NCI-H524 treated with DMSO at 0.1 percent for 48 hours (cell line): ENCODE data around the gene TXNRD2.

ENCODE experiments used
- DNase-seq: peaks from one replicate; lab custom pipeline; 2025; lab: John Stamatoyannopoulos, UW

TXNRD2 gene

GRCh38 chr22:19966908-19967750 is 25.5 kb upstream of the TXNRD2 start:
- no peak for DNase-seq

DNA sequence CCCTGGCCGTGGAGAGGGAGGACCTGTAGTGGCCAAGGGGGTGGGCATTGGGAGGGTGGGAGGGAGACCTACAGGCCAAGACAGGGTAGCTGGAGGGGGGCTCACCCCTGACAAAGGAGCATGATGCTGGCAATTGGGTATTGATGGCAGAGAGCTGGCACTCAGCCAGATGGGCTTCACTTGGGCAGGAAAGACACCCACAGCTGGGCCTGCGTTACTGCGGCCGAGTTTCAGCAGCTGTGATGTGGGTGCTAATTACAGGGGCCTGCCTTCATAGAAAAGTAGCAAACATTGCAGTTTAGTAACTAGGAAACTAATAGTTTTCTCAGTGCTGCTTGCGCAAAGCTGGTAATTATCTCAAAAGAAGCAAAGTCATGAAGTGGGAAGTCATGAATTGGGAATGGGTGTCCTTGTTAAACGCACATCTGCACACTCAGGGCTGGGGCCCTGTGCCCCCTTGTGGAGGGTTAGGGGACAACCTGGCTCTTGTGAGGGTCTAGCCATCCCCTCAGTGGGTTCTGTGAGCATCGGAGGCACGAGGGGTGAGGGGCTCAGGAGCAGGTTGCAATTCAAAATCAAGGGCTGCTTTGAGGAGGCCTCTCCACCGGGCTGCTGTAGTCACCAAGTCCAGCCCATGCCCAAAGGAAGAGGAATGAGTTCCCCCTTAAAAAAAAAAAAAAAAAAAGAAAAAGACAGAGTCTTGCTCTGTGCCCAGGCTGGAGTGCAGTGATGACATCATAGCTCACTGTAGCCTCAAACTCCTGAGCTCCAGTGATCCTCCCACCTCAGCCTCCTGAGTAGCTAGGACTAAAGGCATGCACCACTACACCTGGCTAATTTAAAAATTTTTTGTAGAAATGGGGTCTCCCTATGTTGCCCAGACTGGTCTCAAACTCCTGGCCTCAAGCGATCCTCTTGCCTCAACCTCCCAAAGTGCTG is 24.4 kb upstream of the TXNRD2 start:
- no peak for DNase-seq

DNA sequence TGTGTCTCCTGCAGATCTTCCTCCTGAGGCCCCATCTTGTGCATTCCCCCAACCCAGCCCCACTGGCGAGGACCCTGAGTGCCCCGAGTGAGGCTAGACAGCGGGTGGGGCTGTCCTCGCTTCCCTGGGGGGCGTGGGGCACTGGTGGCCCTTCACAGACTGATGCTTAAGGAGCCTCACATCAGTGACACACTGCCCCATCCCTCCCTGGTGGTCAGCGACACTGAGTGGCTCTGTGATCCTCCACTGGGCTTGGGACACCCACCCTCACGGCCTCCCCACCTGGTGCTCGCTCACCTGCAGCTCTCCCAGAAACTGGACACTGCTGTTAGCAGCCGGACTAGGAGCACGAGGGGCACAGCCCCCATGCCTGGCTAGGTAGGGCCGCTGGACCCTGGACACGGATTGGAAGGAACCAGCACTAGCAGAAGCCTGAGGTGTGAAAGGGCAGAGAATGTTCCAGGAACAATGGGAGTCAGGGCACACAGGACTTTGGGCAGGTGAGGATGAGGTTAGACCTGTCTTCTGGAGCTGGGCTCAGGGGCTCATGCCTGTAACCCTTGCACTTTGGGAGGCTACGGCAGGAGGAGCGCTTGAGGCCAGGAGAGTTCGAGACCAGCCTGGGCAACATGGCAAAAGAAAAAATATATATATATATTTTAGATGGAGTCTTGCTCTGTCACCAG is 23.2 kb upstream of the TXNRD2 start:
- no peak for DNase-seq

DNA sequence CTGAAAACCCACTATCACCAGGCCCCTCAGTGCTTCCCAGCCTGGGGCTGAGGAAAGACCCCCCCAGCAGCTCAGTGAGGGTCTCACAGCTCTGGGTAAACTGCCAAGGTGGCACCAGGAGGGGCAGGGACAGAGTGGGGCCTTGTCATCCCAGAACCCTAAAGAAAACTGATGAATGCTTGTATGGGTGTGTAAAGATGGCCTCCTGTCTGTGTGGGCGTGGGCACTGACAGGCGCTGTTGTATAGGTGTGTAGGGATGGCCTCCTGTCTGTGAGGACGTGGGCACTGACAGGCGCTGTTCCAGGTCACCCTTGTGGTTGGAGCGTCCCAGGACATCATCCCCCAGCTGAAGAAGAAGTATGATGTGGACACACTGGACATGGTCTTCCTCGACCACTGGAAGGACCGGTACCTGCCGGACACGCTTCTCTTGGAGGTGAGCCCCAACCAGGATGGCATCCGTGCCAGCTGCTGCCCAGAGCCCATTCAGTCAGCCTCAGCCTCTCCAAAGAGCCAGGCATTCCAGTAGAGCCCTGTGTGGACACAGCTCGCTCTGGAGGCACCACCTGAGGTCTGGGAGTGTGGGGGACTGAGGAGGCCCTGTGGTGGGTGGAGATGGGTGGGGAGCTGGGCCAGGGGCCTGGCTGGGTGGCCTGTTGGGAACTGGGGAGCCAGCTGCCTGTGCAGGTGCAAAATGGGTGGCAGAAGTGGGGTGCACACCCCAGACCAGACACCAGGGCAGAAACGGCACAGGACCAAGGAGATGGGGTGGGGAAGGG is 22.4 kb upstream of the TXNRD2 start:
- no peak for DNase-seq

- no peak for DNase-seq
Observed at GRCh38 chr22:19962909-19963806, 21.5 kb upstream of the TXNRD2 start.

DNA sequence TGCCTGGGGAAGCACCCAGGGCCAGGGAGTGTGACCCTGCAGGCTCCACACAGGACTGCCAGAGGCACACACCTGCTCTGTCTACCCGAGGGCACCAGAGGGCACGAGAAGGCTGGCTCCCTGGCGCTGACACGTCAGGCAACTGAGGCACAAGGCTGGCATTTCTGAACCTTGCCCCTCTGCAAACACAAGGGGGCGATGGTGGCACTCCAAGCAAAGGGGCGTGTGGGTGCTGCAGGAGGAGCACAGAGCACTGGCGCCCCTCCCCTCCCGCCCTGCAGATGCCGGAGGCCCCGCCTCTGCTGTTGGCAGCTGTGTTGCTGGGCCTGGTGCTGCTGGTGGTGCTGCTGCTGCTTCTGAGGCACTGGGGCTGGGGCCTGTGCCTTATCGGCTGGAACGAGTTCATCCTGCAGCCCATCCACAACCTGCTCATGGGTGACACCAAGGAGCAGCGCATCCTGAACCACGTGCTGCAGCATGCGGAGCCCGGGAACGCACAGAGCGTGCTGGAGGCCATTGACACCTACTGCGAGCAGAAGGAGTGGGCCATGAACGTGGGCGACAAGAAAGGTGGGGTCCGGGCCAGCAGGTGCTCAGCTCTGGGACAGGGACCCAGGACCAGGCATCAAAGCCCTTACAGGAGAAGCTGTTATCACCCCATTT is 20.8 kb upstream of the TXNRD2 start:
- no peak for DNase-seq

DNA sequence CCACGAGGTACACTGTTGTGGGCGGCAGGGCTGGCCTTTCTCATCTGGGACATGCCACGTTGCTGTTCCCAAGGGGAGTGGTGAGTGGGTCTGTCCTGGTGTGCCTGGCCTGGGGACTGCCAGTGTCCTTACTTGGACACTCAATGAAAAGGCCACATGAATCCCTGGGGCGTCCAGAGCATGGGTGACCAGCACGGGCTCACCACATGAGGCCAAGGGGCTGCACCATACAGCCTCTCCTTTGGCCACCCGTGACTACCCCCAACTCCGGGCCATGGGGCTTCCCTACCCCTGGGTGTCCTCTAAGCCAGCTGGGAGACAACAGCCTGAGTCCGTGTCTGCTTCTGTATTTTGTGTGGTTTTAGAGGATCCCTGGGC is 20.2 kb upstream of the TXNRD2 start:
- no peak for DNase-seq

GRCh38 chr22:19961201-19961580 is 19.6 kb upstream of the TXNRD2 start:
- no peak for DNase-seq

DNA sequence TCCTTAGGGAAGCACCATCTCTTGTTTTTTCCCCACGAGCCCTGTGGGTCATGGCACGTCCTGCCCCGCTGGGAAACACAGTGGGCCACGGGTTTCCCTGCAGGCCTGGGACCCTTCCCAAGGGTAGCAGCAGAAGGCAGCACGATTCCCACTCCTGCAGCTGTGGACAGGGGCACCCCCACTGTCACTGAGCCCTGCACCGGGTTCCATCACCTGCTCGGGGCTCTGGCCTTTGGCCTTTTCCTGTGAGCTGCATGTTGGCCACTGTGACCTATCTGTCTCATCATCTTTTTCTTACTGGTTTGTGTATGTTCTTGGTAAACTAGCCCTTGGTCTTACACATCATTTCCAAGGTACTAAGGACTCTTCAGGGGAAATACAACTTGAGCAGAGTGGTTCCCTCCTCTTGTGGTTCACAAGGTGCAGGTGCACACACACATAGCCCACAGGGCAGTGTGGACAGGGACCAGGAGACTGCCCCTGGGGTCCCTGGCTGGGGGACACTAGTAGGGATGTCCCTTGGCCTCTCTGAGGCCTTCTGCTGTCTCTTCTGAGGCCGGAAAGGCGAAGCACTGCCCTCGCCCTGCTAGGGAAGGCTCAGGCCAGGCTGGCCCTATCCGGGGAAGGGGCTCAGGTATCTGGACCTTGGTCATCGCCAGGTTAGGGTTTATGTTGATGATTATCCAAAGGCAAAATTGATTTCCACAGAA is 19.0 kb upstream of the TXNRD2 start:
- DNase-seq = no peak

DNA sequence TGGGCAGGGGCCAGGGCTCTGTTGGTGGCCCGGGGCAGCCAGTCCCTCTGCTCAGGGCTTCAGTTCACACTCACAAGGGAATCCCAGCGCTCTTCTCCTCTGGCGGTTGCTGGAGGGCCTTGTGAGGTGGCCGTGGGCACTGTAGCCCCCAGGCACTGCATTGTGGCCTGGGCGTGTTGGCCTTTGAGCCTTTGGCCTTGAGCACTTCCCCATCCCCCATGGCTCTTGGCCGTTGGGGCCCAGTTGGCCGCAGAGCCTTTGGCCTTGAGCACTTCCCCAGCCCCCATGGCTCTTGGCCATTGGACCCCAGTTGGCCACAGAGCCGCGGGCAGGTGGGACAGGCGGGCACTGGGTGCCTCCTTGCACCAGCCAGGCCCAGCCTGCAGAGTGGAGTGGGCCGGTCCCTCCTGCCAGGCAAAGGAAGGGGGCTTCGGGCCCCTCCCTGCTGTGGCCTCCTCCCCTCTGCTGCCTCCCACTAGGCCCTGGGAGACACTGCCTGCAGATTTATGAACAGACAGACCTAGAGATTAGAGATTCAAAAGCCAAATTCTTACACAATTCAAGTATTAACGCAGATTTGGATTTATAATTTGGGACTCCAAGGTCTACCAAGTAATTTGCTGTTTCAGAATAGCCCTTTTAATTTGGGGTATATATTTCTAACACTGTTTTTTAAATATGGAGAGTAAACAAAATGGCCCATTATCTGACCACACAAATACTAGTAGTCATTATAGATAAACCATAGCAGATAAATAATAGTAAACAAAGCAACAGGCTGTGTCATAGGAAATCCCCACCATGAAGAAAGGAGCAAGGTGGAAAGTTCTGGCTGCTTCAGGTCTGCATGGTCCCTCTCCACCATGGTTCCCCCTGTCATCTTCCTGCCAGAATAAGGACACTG is 18.2 kb upstream of the TXNRD2 start:
- no peak for DNase-seq

DNA sequence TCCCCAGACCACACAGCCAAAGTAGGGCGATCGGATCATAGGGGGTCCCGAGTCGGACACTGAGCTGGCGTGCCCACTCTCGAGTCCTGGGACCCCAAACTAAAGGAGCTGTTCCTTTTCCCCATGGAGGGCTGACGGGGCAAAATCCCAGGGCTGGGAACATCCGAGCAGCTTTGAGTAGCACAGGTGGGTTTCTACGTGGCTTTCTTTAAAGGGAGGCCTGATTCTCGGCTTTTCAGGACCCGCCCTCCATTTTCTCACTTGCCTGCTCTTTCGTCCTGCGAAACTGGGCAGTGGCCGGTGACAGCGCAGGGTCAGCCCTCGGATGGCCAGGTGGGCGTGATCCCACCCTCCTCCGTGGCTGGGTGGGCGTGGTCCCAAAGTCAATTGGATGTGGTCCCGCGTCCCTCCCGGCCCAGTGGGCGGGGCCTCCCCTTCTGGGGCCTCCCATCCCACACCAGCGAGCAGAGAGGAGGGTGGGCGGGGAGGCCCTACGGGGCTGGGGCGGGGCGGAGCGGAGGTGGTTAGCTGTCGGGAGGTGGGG is 17.5 kb upstream of the TXNRD2 start:
- DNase-seq = no peak

- no peak for DNase-seq
Observed at GRCh38 chr22:19958083-19959042, 16.7 kb upstream of the TXNRD2 start.

GRCh38 chr22:19957445-19957844 is 15.8 kb upstream of the TXNRD2 start:
- DNase-seq = no peak

GRCh38 chr22:19955241-19956128 is 13.9 kb upstream of the TXNRD2 start:
- DNase-seq = no peak

GRCh38 chr22:19951346-19951745 is 9.7 kb upstream of the TXNRD2 start:
- DNase-seq = no peak
